ENCODE results near the gene RAB31.

DNA sequence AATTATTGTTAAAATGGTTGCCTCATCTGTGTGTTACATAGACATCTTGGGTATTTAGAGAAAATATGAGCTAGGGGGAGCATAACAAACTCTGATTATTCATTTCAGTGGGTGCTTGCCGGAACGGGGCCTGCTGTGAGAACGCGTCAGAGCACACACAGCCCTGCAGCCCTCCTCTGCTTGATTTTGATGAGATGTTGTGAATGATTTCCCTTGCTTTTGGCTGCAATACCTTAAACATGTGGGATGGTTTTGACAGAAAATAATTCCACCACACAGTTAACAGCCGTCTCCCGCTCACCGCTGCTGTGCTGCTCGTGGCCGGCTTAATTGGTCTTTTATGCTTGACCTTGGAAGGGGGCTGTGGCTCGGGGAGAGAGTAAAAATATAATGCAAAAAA lies 127.7 kb downstream of the RAB31 start:
- TF ChIP-seq POLR2A (IDR thresholded peaks at IDR 0.05) (no peak), POLR2AphosphoS5 (IDR thresholded peaks at IDR 0.05; ENCODE audit: insufficient read depth in 1 of 2, low read depth in 1 of 2) (no peak)
- TF ChIP-seq, protein P1, sequence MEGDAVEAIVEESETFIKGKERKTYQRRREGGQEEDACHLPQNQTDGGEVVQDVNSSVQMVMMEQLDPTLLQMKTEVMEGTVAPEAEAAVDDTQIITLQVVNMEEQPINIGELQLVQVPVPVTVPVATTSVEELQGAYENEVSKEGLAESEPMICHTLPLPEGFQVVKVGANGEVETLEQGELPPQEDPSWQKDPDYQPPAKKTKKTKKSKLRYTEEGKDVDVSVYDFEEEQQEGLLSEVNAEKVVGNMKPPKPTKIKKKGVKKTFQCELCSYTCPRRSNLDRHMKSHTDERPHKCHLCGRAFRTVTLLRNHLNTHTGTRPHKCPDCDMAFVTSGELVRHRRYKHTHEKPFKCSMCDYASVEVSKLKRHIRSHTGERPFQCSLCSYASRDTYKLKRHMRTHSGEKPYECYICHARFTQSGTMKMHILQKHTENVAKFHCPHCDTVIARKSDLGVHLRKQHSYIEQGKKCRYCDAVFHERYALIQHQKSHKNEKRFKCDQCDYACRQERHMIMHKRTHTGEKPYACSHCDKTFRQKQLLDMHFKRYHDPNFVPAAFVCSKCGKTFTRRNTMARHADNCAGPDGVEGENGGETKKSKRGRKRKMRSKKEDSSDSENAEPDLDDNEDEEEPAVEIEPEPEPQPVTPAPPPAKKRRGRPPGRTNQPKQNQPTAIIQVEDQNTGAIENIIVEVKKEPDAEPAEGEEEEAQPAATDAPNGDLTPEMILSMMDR (IDR thresholded peaks at IDR 0.05) = no peak
